ENCODE results near the gene CSNK2B. TPM values are rescaled to one million over a fixed set of nuclear protein-coding genes. Genes with fewer than 3 reads are reported as not detected.
A peak's percentile ranks its signal among the peaks of the same experiment; 100 is the strongest.

CSNK2B gene
- 100 to 1,000 TPM; 233 to 250 TPM for total RNA-seq

DNA sequence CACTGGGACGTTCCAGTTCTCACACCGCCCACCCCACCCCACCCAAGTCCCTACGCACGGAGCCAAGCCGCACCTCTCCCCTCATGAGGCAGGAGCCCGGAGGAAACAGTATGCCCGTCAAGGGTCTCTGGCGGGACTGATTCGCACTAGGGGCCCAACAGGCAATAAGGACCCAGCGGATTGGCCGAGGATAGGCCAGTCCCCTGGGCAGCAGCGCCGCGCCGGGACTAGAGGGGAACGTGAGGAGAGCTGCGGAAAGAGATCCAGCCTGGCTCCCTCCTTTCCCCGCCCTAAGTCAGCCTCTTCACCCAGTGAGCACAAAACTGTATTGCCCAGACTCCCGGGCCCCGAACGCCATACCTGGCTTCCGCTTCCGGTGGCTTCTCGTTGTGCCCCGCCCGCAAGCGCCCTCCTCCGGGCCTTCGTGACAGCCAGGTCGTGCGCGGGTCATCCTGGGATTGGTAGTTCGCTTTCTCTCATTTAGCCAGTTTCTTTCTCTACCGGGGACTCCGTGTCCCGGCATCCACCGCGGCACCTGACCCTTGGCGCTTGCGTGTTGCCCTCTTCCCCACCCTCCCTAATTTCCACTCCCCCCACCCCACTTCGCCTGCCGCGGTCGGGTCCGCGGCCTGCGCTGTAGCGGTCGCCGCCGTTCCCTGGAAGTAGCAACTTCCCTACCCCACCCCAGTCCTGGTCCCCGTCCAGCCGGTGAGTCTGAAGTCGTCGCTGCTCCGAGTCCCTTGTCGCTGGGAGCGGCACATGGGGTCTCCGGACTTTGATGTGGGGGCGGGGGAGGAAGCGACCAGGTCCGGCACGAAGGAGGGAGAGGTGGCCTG lies at the start of gene CSNK2B:
TSS of gene CSNK2B (plus strand) at position 580 of the 836 bp plus-strand sequence. CDS start 752 bp downstream, outside the sequence.
- H3K27me3 Mint-ChIP-seq (ENCODE audit: low read depth): no peaks in the 10 kb centered on the region
- no peaks in the 10 kb centered on the region for H3K9me3 Mint-ChIP-seq (ENCODE audit: insufficient read depth)
- peaks cover 85% of the 10 kb centered on the region for H3K36me3 Mint-ChIP-seq (ENCODE audit: low read depth)
- H3K4me1 Mint-ChIP-seq (ENCODE audit: low read depth): peaks cover 73% of the 10 kb centered on the region
- POLR2A ChIA-PET: interaction anchor here (0.7 to 4.5 kb wide), 20 partner anchors 12 to 1306 kb away, joined by 3 to 109 read pairs (median 6); partner anchors contain the start of genes ABHD16A, APOM, BAG6 and DDX39B
- ATAC-seq (peak; percentile 85), DNase-seq (peak; percentile 99)
- H3K4me3 Mint-ChIP-seq: peak within 1 kb of the TSS; percentile 96
- CTCF ChIA-PET: interaction anchor here (1.1 to 4.5 kb wide), 4 partner anchors 13 to 104 kb away, joined by 3 to 34 read pairs (median 4); partner anchors contain the start of genes BAG6 and MSH5
- H3K27ac Mint-ChIP-seq: peak within 1 kb of the TSS; percentile 95

DNA sequence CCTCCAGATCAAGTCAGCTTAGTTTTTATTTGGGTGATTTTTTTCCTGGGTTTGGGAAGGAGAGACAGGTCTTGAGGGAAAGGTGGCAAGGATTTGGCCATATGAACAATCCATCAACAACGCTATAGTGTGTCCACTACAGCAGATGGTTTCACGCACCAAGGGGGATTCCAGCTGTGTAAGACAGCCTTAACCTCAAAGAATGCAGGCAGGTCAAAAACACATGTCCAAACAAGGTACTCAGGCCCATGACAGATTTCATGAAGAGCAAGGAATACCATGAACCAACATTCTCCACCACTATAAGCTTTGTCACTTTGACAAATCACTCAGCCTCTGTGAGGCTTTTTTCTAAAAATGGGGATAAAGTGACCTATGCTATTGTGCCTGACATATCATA lies 48.9 kb upstream of the CSNK2B start:
- no peaks in the 10 kb centered on the region for H3K9me3 Mint-ChIP-seq (ENCODE audit: insufficient read depth)
- DNase-seq (no peak), ATAC-seq (no peak)
- H3K4me1 Mint-ChIP-seq (ENCODE audit: low read depth): peaks cover 50% of the 10 kb centered on the region
- H3K4me3 Mint-ChIP-seq: peak overlapping the region; percentile 94
- H3K27me3 Mint-ChIP-seq (ENCODE audit: low read depth): no peaks in the 10 kb centered on the region
- peak overlapping the region; percentile 96 for H3K27ac Mint-ChIP-seq
- peaks cover 35% of the 10 kb centered on the region for H3K36me3 Mint-ChIP-seq (ENCODE audit: low read depth)
- ChIA-PET CTCF (interaction anchor here (0.7 to 12.5 kb wide), 9 partner anchors 21 to 158 kb away, joined by 3 to 130 read pairs (median 4); partner anchors contain the start of genes ATP6V1G2, DDX39B and NCR3), POLR2A (interaction anchor here (0.6 to 2.8 kb wide), 4 partner anchors 34 to 120 kb away, joined by 3 to 17 read pairs (median 8); partner anchors contain the start of genes CSNK2B, DDX39B and GPANK1)

DNA sequence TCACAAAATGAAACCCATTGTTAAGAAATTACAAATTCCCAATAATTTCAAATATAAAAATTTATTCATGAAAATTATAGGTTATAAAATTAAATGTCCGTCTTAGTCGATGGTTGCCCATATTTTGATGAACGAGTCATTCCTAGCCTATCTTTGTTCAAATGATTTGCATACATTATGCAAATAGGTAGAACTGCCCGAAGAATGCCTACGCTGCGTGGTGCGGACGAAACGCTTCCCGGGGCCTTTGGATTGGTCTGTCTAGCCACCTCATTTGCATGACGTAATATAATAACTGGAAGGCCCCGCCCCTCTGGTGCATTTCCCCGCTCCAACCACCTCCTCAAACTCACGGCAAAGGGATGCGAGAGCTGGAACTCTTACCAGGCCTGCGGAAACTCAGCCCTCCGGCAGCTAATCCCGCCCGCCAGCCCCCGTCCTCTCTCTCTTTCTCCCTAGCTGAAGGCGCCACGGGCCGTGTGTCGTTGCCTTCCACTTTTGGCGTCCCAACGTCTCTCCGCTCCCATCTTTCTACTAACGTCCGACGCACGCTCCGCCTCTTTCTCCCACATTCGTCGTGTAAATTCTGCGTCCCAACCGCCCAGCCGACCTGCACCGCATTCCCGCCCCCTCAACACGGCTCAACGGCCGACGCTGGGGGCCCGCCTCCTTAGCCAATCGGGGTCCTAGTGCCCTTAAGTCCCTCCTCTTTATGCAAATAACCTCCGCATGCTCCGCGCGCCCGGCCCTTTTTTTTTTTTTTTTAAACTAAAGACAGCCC lies 45.9 kb upstream of the CSNK2B start:
- Mint-ChIP-seq H3K4me3 (peak overlapping the region; percentile 93), H3K27ac (peak overlapping the region; percentile 95), H3K27me3 (ENCODE audit: low read depth) (no peaks in the 10 kb centered on the region), H3K36me3 (ENCODE audit: low read depth) (peaks cover 59% of the 10 kb centered on the region), H3K9me3 (ENCODE audit: insufficient read depth) (no peaks in the 10 kb centered on the region), H3K4me1 (ENCODE audit: low read depth) (peaks cover 53% of the 10 kb centered on the region)
- ATAC-seq (peak; percentile 89), DNase-seq (peak; percentile 99)
- ChIA-PET POLR2A (interaction anchor here (0.6 to 3.6 kb wide), 10 partner anchors 18 to 213 kb away, joined by 3 to 29 read pairs (median 4); partner anchors contain the start of genes BAG6, CSNK2B, GPANK1 and LTB), CTCF (interaction anchor here (0.6 to 12.5 kb wide), 2 partner anchors 24 to 119 kb away, joined by 3 to 130 read pairs; partner anchors contain the start of gene NCR3)

DNA sequence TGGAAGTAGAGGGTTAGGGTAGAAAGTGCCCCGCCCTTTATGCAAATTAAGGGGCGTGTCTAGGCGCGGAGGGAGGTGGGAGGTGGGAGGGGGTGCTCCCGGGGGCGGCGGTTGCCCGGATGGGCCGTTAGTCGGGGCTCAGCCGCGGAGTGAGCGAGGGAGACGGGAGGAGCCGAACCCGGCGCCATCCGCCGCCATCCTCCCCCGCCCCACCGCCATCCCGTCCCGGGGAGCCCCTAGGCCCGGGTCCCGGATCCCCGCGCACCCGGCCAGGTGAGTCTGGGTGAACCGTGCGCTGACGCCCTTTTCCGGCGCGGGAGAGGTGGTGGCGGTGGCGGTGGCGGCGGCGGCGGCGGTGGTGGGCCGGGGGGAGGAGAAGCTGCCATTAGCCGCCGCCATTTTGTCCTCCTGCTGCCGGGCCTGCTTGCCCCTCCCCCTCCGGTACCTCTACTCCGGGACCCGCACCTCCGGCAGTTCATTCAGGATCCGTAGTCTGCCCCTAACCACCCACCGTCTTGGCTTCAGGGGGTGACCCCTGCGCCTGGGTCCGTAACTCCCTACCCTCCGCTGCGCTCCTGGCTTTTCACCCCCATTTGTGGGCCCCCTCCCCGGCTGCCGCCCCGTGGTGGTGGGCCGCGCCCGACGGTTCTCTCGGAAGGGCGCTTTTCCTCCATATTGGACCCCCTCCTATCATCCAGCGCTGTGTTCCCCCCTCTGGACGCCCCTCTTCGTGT lies 45.1 kb upstream of the CSNK2B start, which contains the start of gene PRRC2A:
TSS of gene PRRC2A (plus strand) at position 130 of the 734 bp plus-strand sequence. CDS start 2,075 bp downstream, outside the sequence.
- DNase-seq: peak; percentile 83
- CTCF ChIA-PET: interaction anchor here (0.6 to 12.5 kb wide), 7 partner anchors 13 to 118 kb away, joined by 3 to 130 read pairs (median 3); partner anchors contain the start of genes ATP6V1G2, NCR3 and NFKBIL1
- peaks cover 45% of the 10 kb centered on the region for H3K4me1 Mint-ChIP-seq (ENCODE audit: low read depth)
- H3K4me3 Mint-ChIP-seq: peak within 1 kb of the TSS; percentile 93
- H3K9me3 Mint-ChIP-seq (ENCODE audit: insufficient read depth): no peaks in the 10 kb centered on the region
- POLR2A ChIA-PET: interaction anchor here (0.6 to 3.6 kb wide), 10 partner anchors 31 to 212 kb away, joined by 3 to 29 read pairs (median 4); partner anchors contain the start of genes BAG6, CSNK2B, GPANK1 and LTB
- H3K36me3 Mint-ChIP-seq (ENCODE audit: low read depth): peaks cover 67% of the 10 kb centered on the region
- no peak for ATAC-seq
- H3K27me3 Mint-ChIP-seq (ENCODE audit: low read depth): no peaks in the 10 kb centered on the region
- H3K27ac Mint-ChIP-seq: peak within 1 kb of the TSS; percentile 95

DNA sequence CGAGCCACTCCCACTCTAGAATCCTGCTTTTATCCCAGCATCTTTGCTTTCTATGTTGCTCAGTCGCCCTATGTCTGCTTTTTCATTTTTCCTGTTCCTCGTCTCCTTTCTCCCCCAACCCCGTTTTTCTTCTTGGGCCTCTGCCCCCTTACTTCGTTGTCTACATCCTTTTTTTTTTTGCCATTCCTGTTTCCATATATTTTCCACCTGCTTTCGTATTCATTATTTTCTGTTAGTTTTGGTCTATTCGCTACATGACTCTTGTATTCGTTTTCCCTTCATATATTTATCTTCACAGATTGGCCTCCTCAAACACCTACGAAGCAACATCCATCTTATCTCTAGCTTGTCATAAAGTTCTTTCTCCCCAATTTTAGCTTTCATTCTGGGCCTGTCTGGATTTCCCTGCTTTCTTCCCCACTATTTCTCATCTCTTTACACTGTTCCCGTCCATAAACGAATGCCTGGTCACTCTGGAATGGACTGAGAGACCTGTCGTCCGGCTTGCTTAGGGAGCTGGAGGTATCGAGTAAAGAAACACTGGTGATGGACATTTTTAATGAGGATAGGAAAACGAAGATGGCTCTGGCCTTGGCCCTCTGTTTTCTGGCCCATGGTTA lies 44.5 kb upstream of the CSNK2B start:
- peaks cover 67% of the 10 kb centered on the region for H3K36me3 Mint-ChIP-seq (ENCODE audit: low read depth)
- H3K27me3 Mint-ChIP-seq (ENCODE audit: low read depth): no peaks in the 10 kb centered on the region
- ChIA-PET CTCF (interaction anchor here (0.9 to 2.3 kb wide), 9 partner anchors 12 to 75 kb away, joined by 3 to 12 read pairs (median 4); partner anchors contain the start of genes ATP6V1G2 and NFKBIL1), POLR2A (interaction anchor here (1.0 to 3.6 kb wide), 6 partner anchors 17 to 209 kb away, joined by 3 to 29 read pairs (median 8); partner anchors contain the start of genes BAG6, CSNK2B, DDX39B and GPANK1)
- H3K9me3 Mint-ChIP-seq (ENCODE audit: insufficient read depth): no peaks in the 10 kb centered on the region
- peak overlapping the region; percentile 95 for H3K27ac Mint-ChIP-seq
- peaks cover 38% of the 10 kb centered on the region for H3K4me1 Mint-ChIP-seq (ENCODE audit: low read depth)
- no peak for DNase-seq
- ATAC-seq: no peak
- peak overlapping the region; percentile 93 for H3K4me3 Mint-ChIP-seq

DNA sequence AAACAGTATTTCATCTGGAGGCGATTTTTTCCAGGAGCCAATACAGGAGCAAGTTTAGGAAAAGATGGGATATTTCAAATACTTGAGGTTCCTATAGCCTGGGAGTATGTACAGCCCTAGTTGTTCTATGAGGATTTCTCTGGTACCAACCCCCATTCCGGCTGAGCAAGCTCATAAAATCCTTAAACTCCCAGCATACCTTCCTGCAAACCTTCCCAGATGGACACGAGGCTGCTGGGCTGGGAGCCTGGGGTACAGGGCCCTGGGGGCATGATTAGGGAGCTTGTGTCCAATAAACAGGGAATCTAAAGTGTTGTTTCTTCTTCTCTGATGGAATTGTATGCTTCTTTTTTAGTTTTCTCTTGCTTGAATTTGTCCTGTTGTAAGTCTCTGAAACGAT lies 43.9 kb upstream of the CSNK2B start:
- Mint-ChIP-seq H3K9me3 (ENCODE audit: insufficient read depth) (no peaks in the 10 kb centered on the region), H3K4me3 (peak overlapping the region; percentile 93), H3K27me3 (ENCODE audit: low read depth) (no peaks in the 10 kb centered on the region), H3K27ac (peak overlapping the region; percentile 95), H3K36me3 (ENCODE audit: low read depth) (peaks cover 65% of the 10 kb centered on the region), H3K4me1 (ENCODE audit: low read depth) (peaks cover 33% of the 10 kb centered on the region)
- ATAC-seq (no peak), DNase-seq (no peak)
- POLR2A ChIA-PET: interaction anchor here (1.0 to 3.6 kb wide), 9 partner anchors 13 to 208 kb away, joined by 3 to 29 read pairs (median 6); partner anchors contain the start of genes BAG6, C6orf47, CSNK2B and DDX39B
- CTCF ChIA-PET: interaction anchor here (0.7 to 2.3 kb wide), 12 partner anchors 12 to 75 kb away, joined by 3 to 12 read pairs (median 4); partner anchors contain the start of genes ATP6V1G2 and NFKBIL1

DNA sequence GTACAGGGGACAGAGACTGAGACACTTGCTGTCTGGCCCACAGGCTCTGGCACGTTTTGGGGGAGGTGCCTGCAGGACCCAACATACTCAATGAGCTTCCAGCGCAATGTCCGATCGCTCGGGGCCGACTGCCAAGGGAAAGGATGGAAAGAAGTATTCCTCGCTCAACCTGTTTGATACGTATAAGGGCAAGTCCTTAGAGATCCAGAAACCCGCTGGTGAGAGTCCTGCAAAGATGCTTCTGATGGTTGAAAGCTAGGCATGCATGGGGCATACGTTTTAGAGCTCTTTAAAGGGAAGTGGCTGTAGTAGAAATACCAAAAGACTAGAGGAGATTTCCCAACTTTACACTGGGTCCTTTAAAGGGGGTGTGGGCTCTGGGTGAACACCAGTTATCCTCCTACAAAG lies 43.2 kb upstream of the CSNK2B start:
- Mint-ChIP-seq H3K36me3 (ENCODE audit: low read depth) (peaks cover 69% of the 10 kb centered on the region), H3K4me3 (peak overlapping the region; percentile 93), H3K27me3 (ENCODE audit: low read depth) (no peaks in the 10 kb centered on the region), H3K27ac (peak overlapping the region; percentile 95), H3K4me1 (ENCODE audit: low read depth) (peaks cover 33% of the 10 kb centered on the region), H3K9me3 (ENCODE audit: insufficient read depth) (no peaks in the 10 kb centered on the region)
- ATAC-seq (no peak), DNase-seq (no peak)
- ChIA-PET CTCF (interaction anchor here (0.7 to 2.3 kb wide), 6 partner anchors 13 to 71 kb away, joined by 3 to 12 read pairs (median 4); no protein-coding TSS in a partner anchor), POLR2A (interaction anchor here (0.8 to 3.6 kb wide), 9 partner anchors 12 to 81 kb away, joined by 3 to 29 read pairs (median 5); partner anchors contain the start of genes BAG6, C6orf47, CSNK2B and DDX39B)

DNA sequence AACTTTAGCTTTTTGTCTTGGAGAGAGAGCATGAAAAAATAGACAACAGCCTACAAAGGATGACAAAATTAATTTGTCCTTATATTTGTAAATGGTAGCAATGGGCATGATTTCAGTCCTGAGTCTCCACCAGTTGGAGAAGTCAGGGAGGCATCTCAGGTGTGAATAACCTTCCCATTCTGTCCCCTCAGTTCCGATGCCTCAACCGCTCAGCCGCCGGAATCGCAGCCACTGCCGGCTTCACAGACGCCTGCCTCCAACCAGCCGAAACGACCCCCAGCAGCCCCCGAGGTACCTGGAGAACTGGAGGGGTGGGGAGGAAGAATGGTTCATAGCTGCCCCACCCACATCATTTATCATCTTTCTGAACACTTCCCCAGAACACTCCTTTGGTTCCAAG lies 41.8 kb upstream of the CSNK2B start:
- H3K27ac Mint-ChIP-seq: no peak overlapping the region
- no peak for ATAC-seq

DNA sequence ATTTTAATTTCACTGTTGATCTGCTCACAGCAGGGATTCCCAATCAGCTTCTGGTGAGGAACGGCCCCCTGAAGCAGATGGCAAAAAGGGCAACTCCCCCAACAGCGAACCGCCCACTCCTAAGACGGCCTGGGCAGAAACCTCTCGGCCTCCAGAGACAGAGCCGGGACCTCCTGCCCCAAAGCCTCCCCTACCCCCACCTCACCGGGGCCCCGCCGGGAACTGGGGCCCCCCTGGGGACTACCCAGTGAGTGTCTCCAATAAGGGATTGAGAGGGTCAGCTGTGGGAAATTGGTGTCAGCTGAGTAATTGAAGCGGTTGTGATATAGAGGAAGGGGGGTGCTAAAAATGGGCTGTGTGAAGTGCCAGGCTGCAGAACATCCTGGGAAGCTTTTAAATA lies 38.9 kb upstream of the CSNK2B start:
- Mint-ChIP-seq H3K4me3 (no peak overlapping the region), H3K9me3 (ENCODE audit: insufficient read depth) (no peaks in the 10 kb centered on the region), H3K27ac (peak overlapping the region; percentile 4), H3K36me3 (ENCODE audit: low read depth) (peaks cover 87% of the 10 kb centered on the region), H3K4me1 (ENCODE audit: low read depth) (peaks cover 23% of the 10 kb centered on the region), H3K27me3 (ENCODE audit: low read depth) (no peaks in the 10 kb centered on the region)
- no peak for DNase-seq
- ATAC-seq: no peak
- POLR2A ChIA-PET: interaction anchor here (1.8 kb wide), 1 partner anchor 26 kb away, joined by 8 read pairs; the partner anchor contains the start of gene BAG6
- CTCF ChIA-PET: interaction anchor here (1.1 kb wide), 1 partner anchor 76 kb away, joined by 3 read pairs; no protein-coding TSS in a partner anchor

More for the DNA sequence above, 41.8 kb upstream of the CSNK2B start:
- Mint-ChIP-seq H3K4me3 (no peak overlapping the region), H3K27me3 (ENCODE audit: low read depth) (no peaks in the 10 kb centered on the region), H3K36me3 (ENCODE audit: low read depth) (peaks cover 75% of the 10 kb centered on the region), H3K4me1 (ENCODE audit: low read depth) (peaks cover 30% of the 10 kb centered on the region), H3K9me3 (ENCODE audit: insufficient read depth) (no peaks in the 10 kb centered on the region)
- DNase-seq: no peak
- CTCF ChIA-PET: no interaction called here
- POLR2A ChIA-PET: no interaction called here

Measured in activated CD8-positive, alpha-beta T cell treated with anti-CD3 and anti-CD28 coated beads, Interleukin-2, amount 10 ng/mL, durations not matched to agents 7 days and 5 days (primary cell).